ENCODE data around the gene ROR2.
"Not testable (repeated sequence)": the region's sequence is repeated elsewhere in the genome, so short reads cannot be mapped to it uniquely, and the experiment has no call there.

Gene ROR2

GRCh38 chr9:91796516-91796915 lies 153.5 kb downstream of the ROR2 start:
- not testable (repeated sequence) for DNase-seq (ENCODE audit: low spot score)

GRCh38 chr9:91795598-91796241 lies 154.3 kb downstream of the ROR2 start:
- no peak for DNase-seq (ENCODE audit: low spot score)

GRCh38 chr9:91793371-91793770 lies 156.7 kb downstream of the ROR2 start:
- not testable (repeated sequence) for DNase-seq (ENCODE audit: low spot score)

GRCh38 chr9:91790917-91791316 lies 159.1 kb downstream of the ROR2 start:
- DNase-seq (ENCODE audit: low spot score): no peak

- no peak for DNase-seq (ENCODE audit: low spot score)
Observed at GRCh38 chr9:91789941-91790340, 160.1 kb downstream of the ROR2 start.

GRCh38 chr9:91787931-91788330 lies 162.1 kb downstream of the ROR2 start:
- no peak for DNase-seq (ENCODE audit: low spot score)

- no peak for DNase-seq (ENCODE audit: low spot score)
Observed at GRCh38 chr9:91786132-91786896, 163.7 kb downstream of the ROR2 start.

GRCh38 chr9:91785447-91785842 lies 164.6 kb downstream of the ROR2 start:
- no peak for DNase-seq (ENCODE audit: low spot score)

- no peak for DNase-seq (ENCODE audit: low spot score)
Observed at GRCh38 chr9:91784673-91785446, 165.2 kb downstream of the ROR2 start.

GRCh38 chr9:91783876-91784672 lies 166.0 kb downstream of the ROR2 start:
- DNase-seq (ENCODE audit: low spot score): no peak

- DNase-seq (ENCODE audit: low spot score): no peak
Observed at GRCh38 chr9:91783411-91783810, 166.6 kb downstream of the ROR2 start.

- no peak for DNase-seq (ENCODE audit: low spot score)
Observed at GRCh38 chr9:91782708-91783214, 167.3 kb downstream of the ROR2 start.

GRCh38 chr9:91781906-91782305 lies 168.1 kb downstream of the ROR2 start:
- DNase-seq (ENCODE audit: low spot score): no peak

GRCh38 chr9:91781116-91781515 lies 168.9 kb downstream of the ROR2 start:
- no peak for DNase-seq (ENCODE audit: low spot score)

GRCh38 chr9:91778031-91778430 lies 172.0 kb downstream of the ROR2 start:
- no peak for DNase-seq (ENCODE audit: low spot score)

- peak; percentile 27 for DNase-seq (ENCODE audit: low spot score)
Observed at GRCh38 chr9:91777292-91777830, 172.7 kb downstream of the ROR2 start.

- DNase-seq (ENCODE audit: low spot score): peak; percentile 15
Observed at GRCh38 chr9:91776409-91777291, 173.4 kb downstream of the ROR2 start.

- DNase-seq (ENCODE audit: low spot score): no peak
Observed at GRCh38 chr9:91775708-91776028, 174.4 kb downstream of the ROR2 start.

GRCh38 chr9:91775011-91775707 lies 174.9 kb downstream of the ROR2 start:
- DNase-seq (ENCODE audit: low spot score): peak; percentile 63

GRCh38 chr9:91773156-91773555 lies 176.9 kb downstream of the ROR2 start:
- DNase-seq (ENCODE audit: low spot score): no peak

Data from hepatic stellate cell (primary cell).